Effector memory CD8-positive, alpha-beta T cell (primary cell): ENCODE results near the gene DGKI.

Experiments used
- ATAC-seq: fragments of 150-1000 bp; cut with Tn5 transposase; replicated peaks from 2 replicates; pipeline ENCODE4 v1.10.0; 2021; ENCODE audit warnings: mild to moderate bottlenecking, moderate library complexity
- DNase-seq, 3 experiments: peaks; one replicate each; pipeline ENCODE4 v3.0.0; 2021
- H3K27ac Mint-ChIP-seq, 2 donors: one replicate each; pipeline ENCODE4 v1.8.0; 2022; ENCODE audit warnings: mild to moderate bottlenecking in 2 of 2, mixed read lengths in 2 of 2, moderate library complexity in 2 of 2
- H3K27me3 Mint-ChIP-seq, 2 donors: one replicate each; pipeline ENCODE4 v1.8.0; 2022; ENCODE audit warnings: mixed read lengths in 2 of 2
- H3K36me3 Mint-ChIP-seq: one replicate; pipeline ENCODE4 v1.8.0; 2022; ENCODE audit warnings: mild to moderate bottlenecking, moderate library complexity, mixed read lengths; ENCODE audit not compliant: insufficient read depth
- H3K4me1 Mint-ChIP-seq, 2 donors: one replicate each; pipeline ENCODE4 v1.8.0; 2022; ENCODE audit warnings: low read depth in 2 of 2, mixed read lengths in 2 of 2
- H3K4me3 Mint-ChIP-seq, 2 donors: one replicate each; pipeline ENCODE4 v1.8.0; 2022; ENCODE audit warnings: mild to moderate bottlenecking in 2 of 2, mixed read lengths in 2 of 2, moderate library complexity in 2 of 2
- H3K9me3 Mint-ChIP-seq, 2 donors: one replicate each; pipeline ENCODE4 v1.8.0; 2022; ENCODE audit warnings: mixed read lengths in 2 of 2

Gene DGKI

GRCh38 chr7:137690635-137691034, 156.1 kb downstream of the DGKI start:
- DNase-seq (no peak), ATAC-seq (no peak)
- H3K4me3 Mint-ChIP-seq, result no peak overlapping the region

GRCh38 chr7:137689761-137690160, 157.0 kb downstream of the DGKI start:
- Mint-ChIP-seq H3K9me3 (no peaks in the 10 kb centered on the region), H3K4me1 (no peaks in the 10 kb centered on the region)
- ATAC-seq, result no peak

More at GRCh38 chr7:137690635-137691034, 156.1 kb downstream of the DGKI start:
- H3K36me3 Mint-ChIP-seq, result no peaks in the 10 kb centered on the region
- H3K27me3 Mint-ChIP-seq, result peaks cover 0 to under 1% of the 10 kb centered on the region in 2 donors
- H3K4me1 Mint-ChIP-seq, result no peaks in the 10 kb centered on the region
- H3K27ac Mint-ChIP-seq, result no peak overlapping the region
- no peaks in the 10 kb centered on the region for H3K9me3 Mint-ChIP-seq

GRCh38 chr7:137687556-137688265, 159.1 kb downstream of the DGKI start:
- no peaks in the 10 kb centered on the region for H3K4me1 Mint-ChIP-seq
- H3K27ac Mint-ChIP-seq, result no peak overlapping the region
- H3K36me3 Mint-ChIP-seq, result no peaks in the 10 kb centered on the region
- H3K27me3 Mint-ChIP-seq, result peaks cover 0 to 7% of the 10 kb centered on the region in 2 donors
- DNase-seq (no peak), ATAC-seq (no peak)
- H3K9me3 Mint-ChIP-seq, result no peaks in the 10 kb centered on the region
- no peak overlapping the region for H3K4me3 Mint-ChIP-seq

More at GRCh38 chr7:137689761-137690160, 157.0 kb downstream of the DGKI start:
- H3K36me3 Mint-ChIP-seq, result no peaks in the 10 kb centered on the region
- no peak overlapping the region for H3K27ac Mint-ChIP-seq
- no peak overlapping the region for H3K4me3 Mint-ChIP-seq
- peaks cover 0 to 6% of the 10 kb centered on the region in 2 donors for H3K27me3 Mint-ChIP-seq
- DNase-seq, result no peak

GRCh38 chr7:137685433-137686164, 161.2 kb downstream of the DGKI start:
- H3K4me1 Mint-ChIP-seq, result no peaks in the 10 kb centered on the region

GRCh38 chr7:137684776-137685175, 162.0 kb downstream of the DGKI start:
- ATAC-seq (no peak), DNase-seq (no peak)
- H3K4me3 Mint-ChIP-seq, result no peak overlapping the region
- H3K27me3 Mint-ChIP-seq, result peaks cover 0 to 7% of the 10 kb centered on the region in 2 donors
- H3K4me1 Mint-ChIP-seq, result no peaks in the 10 kb centered on the region
- no peak overlapping the region for H3K27ac Mint-ChIP-seq
- H3K36me3 Mint-ChIP-seq, result no peaks in the 10 kb centered on the region
- H3K9me3 Mint-ChIP-seq, result no peaks in the 10 kb centered on the region

More at GRCh38 chr7:137685433-137686164, 161.2 kb downstream of the DGKI start:
- no peaks in the 10 kb centered on the region for H3K36me3 Mint-ChIP-seq
- no peak overlapping the region for H3K27ac Mint-ChIP-seq
- H3K27me3 Mint-ChIP-seq, result peaks cover 0 to 7% of the 10 kb centered on the region in 2 donors
- H3K4me3 Mint-ChIP-seq, result no peak overlapping the region
- DNase-seq (no peak), ATAC-seq (no peak)
- no peaks in the 10 kb centered on the region for H3K9me3 Mint-ChIP-seq

GRCh38 chr7:137684316-137684715, 162.5 kb downstream of the DGKI start:
- Mint-ChIP-seq H3K9me3 (no peaks in the 10 kb centered on the region), H3K4me3 (no peak overlapping the region), H3K4me1 (no peaks in the 10 kb centered on the region), H3K27ac (no peak overlapping the region), H3K36me3 (no peaks in the 10 kb centered on the region), H3K27me3 (peaks cover 0 to 7% of the 10 kb centered on the region in 2 donors)
- ATAC-seq, result no peak
- DNase-seq, result no peak

GRCh38 chr7:137682596-137682995, 164.2 kb downstream of the DGKI start:
- Mint-ChIP-seq H3K27me3 (peaks cover 0 to 16% of the 10 kb centered on the region in 2 donors), H3K36me3 (no peaks in the 10 kb centered on the region), H3K27ac (no peak overlapping the region), H3K4me1 (no peaks in the 10 kb centered on the region), H3K9me3 (no peaks in the 10 kb centered on the region), H3K4me3 (no peak overlapping the region)
- ATAC-seq, result no peak
- DNase-seq, result no peak

GRCh38 chr7:137681657-137682562, 164.9 kb downstream of the DGKI start:
- no peaks in the 10 kb centered on the region for H3K36me3 Mint-ChIP-seq
- DNase-seq (no peak), ATAC-seq (no peak)
- H3K27ac Mint-ChIP-seq, result no peak overlapping the region
- peaks cover 0 to 21% of the 10 kb centered on the region in 2 donors for H3K27me3 Mint-ChIP-seq
- no peak overlapping the region for H3K4me3 Mint-ChIP-seq
- H3K4me1 Mint-ChIP-seq, result no peaks in the 10 kb centered on the region
- H3K9me3 Mint-ChIP-seq, result no peaks in the 10 kb centered on the region

GRCh38 chr7:137674551-137675409, 172.0 kb downstream of the DGKI start:
- Mint-ChIP-seq H3K27ac (no peak overlapping the region), H3K36me3 (no peaks in the 10 kb centered on the region), H3K4me1 (no peaks in the 10 kb centered on the region), H3K4me3 (no peak overlapping the region), H3K9me3 (no peaks in the 10 kb centered on the region), H3K27me3 (peaks cover 6 to 32% of the 10 kb centered on the region in 2 donors)
- ATAC-seq (no peak), DNase-seq (no peak)

- H3K27me3 Mint-ChIP-seq, result peaks cover 6 to 32% of the 10 kb centered on the region in 2 donors
- no peaks in the 10 kb centered on the region for H3K9me3 Mint-ChIP-seq
- DNase-seq, result no peak
- no peak overlapping the region for H3K27ac Mint-ChIP-seq
- H3K36me3 Mint-ChIP-seq, result no peaks in the 10 kb centered on the region
- H3K4me3 Mint-ChIP-seq, result no peak overlapping the region
- no peak for ATAC-seq
- H3K4me1 Mint-ChIP-seq, result no peaks in the 10 kb centered on the region
Observed at GRCh38 chr7:137674048-137674447, 172.7 kb downstream of the DGKI start.

- Mint-ChIP-seq H3K4me1 (no peaks in the 10 kb centered on the region), H3K4me3 (no peak overlapping the region), H3K36me3 (no peaks in the 10 kb centered on the region), H3K27me3 (peaks cover 6 to 27% of the 10 kb centered on the region in 2 donors), H3K9me3 (no peaks in the 10 kb centered on the region), H3K27ac (no peak overlapping the region)
- no peak for ATAC-seq
- DNase-seq, result no peak
Observed at GRCh38 chr7:137671920-137672319, 174.9 kb downstream of the DGKI start.

- Mint-ChIP-seq H3K27ac (no peak overlapping the region), H3K36me3 (no peaks in the 10 kb centered on the region)
- no peak for ATAC-seq
Observed at GRCh38 chr7:137670222-137671064, 176.3 kb downstream of the DGKI start.

More at GRCh38 chr7:137670222-137671064, 176.3 kb downstream of the DGKI start:
- H3K9me3 Mint-ChIP-seq, result no peaks in the 10 kb centered on the region
- H3K4me1 Mint-ChIP-seq, result no peaks in the 10 kb centered on the region
- no peak overlapping the region for H3K4me3 Mint-ChIP-seq
- DNase-seq, result no peak
- H3K27me3 Mint-ChIP-seq, result peaks cover 6 to 22% of the 10 kb centered on the region in 2 donors
